RWPE2 (cell line): Measurements from ENCODE around the gene PBX2.

Source experiments
- ATAC-seq: fragments of 200-7000 bp; cut with Tn5 transposase; 3 replicates; pipeline ENCODE4 v1.9.1; 2021; ENCODE audit warnings: low read depth
- DNase-seq: peaks from one replicate; pipeline ENCODE4 v3.0.0-alpha.2; 2020; ENCODE audit warnings: low spot score
- H3K27ac ChIP-seq: fragments of 450-650 bp; 2 replicates; pipeline ENCODE4 v1.5.1; 2017; ENCODE audit warnings: mild to moderate bottlenecking; ENCODE audit not compliant: poor library complexity, severe bottlenecking
- H3K27me3 ChIP-seq: fragments of 250-450 bp; sonication (Bioruptor Pico); 2 replicates; pipeline ENCODE4 v1.5.1; 2021; ENCODE audit warnings: mild to moderate bottlenecking, moderate library complexity; ENCODE audit not compliant: insufficient read depth, poor library complexity, severe bottlenecking
- H3K36me3 ChIP-seq: fragments of 250-450 bp; sonication (Bioruptor Pico); 2 replicates; pipeline ENCODE4 v1.5.1; 2020; ENCODE audit warnings: low read depth, mild to moderate bottlenecking, moderate library complexity
- H3K4me1 ChIP-seq: fragments of 250-450 bp; sonication (Bioruptor Pico); 2 replicates; pipeline ENCODE4 v1.5.1; 2021; ENCODE audit warnings: mild to moderate bottlenecking, moderate library complexity; ENCODE audit not compliant: insufficient read depth, poor library complexity, severe bottlenecking
- H3K4me3 ChIP-seq: fragments of 250-450 bp; sonication (Bioruptor Pico); 2 replicates; pipeline ENCODE4 v1.5.1; 2021; ENCODE audit warnings: mild to moderate bottlenecking, moderate library complexity; ENCODE audit not compliant: severe bottlenecking
- H3K9me3 ChIP-seq: fragments of 250-450 bp; sonication (Bioruptor Pico); 2 replicates; pipeline ENCODE4 v1.5.1; 2021; ENCODE audit warnings: mild to moderate bottlenecking, moderate library complexity; ENCODE audit not compliant: severe bottlenecking
- TF ChIP-seq, protein P1 (sequence below): fragments of 450-650 bp; IDR thresholded peaks from one replicate; pipeline ENCODE4 v1.5.1; 2017; ENCODE audit warnings: mild to moderate bottlenecking, moderate library complexity; ENCODE audit not compliant: poor library complexity, severe bottlenecking

The PBX2 gene

DNA sequence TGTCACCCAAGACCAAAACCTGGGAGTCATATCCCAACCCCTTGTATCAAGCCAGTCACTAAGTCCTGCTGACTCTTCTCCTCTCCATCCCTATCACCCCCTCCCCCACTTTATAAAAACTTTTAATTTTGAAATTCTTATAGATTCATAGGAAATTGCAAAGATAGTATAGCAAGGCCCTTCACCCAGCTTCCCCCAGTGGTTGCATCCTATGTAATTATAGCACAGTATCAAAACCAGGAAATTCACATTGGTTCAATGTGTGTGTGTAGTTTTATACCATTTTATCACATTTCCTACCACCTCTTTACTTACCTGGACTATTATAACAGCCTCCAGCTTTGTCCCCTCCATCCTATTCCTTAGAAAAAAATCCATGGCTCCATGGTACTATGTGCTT, 31.9 kb downstream of the PBX2 start:
- ATAC-seq (no peak), DNase-seq (no peak)
- TF ChIP-seq, protein P1, sequence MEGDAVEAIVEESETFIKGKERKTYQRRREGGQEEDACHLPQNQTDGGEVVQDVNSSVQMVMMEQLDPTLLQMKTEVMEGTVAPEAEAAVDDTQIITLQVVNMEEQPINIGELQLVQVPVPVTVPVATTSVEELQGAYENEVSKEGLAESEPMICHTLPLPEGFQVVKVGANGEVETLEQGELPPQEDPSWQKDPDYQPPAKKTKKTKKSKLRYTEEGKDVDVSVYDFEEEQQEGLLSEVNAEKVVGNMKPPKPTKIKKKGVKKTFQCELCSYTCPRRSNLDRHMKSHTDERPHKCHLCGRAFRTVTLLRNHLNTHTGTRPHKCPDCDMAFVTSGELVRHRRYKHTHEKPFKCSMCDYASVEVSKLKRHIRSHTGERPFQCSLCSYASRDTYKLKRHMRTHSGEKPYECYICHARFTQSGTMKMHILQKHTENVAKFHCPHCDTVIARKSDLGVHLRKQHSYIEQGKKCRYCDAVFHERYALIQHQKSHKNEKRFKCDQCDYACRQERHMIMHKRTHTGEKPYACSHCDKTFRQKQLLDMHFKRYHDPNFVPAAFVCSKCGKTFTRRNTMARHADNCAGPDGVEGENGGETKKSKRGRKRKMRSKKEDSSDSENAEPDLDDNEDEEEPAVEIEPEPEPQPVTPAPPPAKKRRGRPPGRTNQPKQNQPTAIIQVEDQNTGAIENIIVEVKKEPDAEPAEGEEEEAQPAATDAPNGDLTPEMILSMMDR = no peak
- H3K4me3 ChIP-seq = no peak overlapping the region
- H3K36me3 ChIP-seq = peaks cover 46% of the 10 kb centered on the region
- H3K4me1 ChIP-seq = no peaks in the 10 kb centered on the region
- no peaks in the 10 kb centered on the region for H3K27me3 ChIP-seq
- H3K9me3 ChIP-seq = no peaks in the 10 kb centered on the region
- no peak overlapping the region for H3K27ac ChIP-seq

DNA sequence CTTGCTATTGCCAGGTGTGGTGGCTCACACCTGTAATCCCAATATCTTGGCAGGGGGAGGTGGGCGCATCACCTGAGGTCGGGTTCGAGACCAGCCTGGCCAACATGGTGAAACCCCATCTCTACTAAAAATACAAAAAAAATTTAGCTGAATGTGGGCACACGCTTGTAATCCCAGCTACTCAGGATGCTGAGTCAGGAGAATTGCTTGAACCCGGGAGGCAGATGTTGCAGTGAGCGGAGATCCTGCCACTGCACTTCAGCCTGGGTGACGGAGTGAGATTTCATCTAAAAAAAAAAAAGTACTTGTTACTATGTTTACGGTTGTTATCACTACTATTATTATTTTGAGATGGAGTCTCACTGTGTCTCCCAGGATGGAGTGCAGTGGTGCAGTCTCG, 33.1 kb downstream of the PBX2 start:
- Histone ChIP-seq H3K27me3 (no peaks in the 10 kb centered on the region), H3K4me1 (peaks cover 6% of the 10 kb centered on the region), H3K9me3 (no peaks in the 10 kb centered on the region), H3K27ac (no peak overlapping the region), H3K4me3 (no peak overlapping the region), H3K36me3 (peaks cover 46% of the 10 kb centered on the region)
- TF ChIP-seq, protein P1 = no peak
- DNase-seq (no peak), ATAC-seq (no peak)

DNA sequence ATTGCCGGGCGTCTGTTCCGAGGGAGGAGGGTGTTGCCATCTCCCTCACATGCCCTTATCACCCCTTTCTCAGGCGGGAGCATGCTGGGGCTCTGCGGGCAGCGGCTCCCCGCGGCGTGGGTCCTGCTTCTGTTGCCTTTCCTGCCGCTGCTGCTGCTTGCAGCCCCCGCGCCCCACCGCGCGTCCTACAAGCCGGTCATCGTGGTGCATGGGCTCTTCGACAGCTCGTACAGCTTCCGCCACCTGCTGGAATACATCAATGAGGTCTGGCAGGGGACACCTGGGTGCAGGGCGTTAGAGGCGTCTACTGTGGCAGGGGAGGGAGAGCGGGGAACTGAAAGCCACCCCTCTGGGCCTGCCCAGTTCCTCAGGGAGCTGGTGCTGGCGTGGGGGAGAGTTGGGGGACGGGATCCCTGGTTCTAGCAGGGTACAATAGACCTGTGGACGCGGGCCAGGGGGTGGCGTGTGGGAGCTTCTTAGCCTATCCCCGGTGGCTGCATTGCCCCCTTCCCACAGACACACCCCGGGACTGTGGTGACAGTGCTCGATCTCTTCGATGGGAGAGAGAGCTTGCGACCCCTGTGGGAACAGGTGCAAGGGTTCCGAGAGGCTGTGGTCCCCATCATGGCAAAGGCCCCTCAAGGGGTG, 35.4 kb downstream of the PBX2 start:
- no peaks in the 10 kb centered on the region for H3K9me3 ChIP-seq
- peak overlapping the region; percentile 89 for H3K27ac ChIP-seq
- DNase-seq (no peak), ATAC-seq (peak; percentile 58)
- no peaks in the 10 kb centered on the region for H3K27me3 ChIP-seq
- H3K4me3 ChIP-seq = peak overlapping the region; percentile 65
- H3K4me1 ChIP-seq = peaks cover 6% of the 10 kb centered on the region
- TF ChIP-seq, protein P1 = peak; percentile 72
- H3K36me3 ChIP-seq = peaks cover 39% of the 10 kb centered on the region

DNA sequence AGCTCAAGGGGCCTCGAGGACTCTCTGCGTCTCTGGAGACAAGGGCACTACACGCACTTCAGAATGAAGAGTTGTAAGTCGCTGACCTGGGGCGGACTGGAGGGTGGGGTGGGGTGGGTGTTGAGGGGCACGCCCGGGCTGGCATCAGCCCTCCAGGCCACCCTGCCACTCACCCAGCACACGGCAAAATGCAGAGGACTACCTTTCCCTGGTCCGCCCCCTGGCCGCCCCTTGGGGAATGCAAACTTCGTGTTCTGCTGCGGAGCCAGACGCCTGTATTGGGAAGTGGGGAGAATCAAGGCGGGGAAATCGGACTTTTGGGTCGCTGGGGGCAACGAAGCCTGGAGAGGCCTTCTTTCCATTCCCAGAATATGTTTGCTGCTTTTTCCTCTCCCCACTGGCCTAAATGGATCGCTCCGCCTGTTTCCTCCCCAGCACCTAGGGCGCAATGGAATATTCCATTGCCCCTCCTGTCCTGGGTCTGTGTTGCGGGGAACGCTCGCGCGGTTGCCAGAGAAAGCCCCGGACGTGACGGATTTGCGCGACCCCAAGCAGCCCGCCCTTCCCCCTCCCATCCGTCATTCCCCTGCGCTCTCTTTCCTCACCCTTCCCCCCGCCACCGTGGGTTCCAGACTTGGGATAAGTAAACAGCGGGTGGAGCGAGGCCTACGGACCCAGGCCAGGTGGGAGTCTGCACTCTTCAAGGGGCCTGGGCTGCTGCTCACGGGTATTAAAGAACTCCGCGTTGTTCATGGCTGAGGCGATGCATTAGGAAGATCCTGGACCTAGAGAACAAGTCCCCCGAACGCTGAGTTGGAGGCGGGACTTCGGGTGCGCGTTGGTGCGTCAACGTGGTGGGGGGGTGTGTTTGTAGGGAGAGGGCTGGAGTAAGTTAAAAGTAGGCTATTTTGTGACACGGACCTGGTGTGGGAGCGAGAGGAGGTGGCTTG, 36.2 kb downstream of the PBX2 start, which contains the start of gene PPT2:
Gene PPT2, plus strand, starts transcription at position 578 of the 950 bp plus-strand sequence. CDS start 454 bp downstream, outside the sequence.
- Histone ChIP-seq H3K27me3 (no peaks in the 10 kb centered on the region), H3K4me1 (peaks cover 6% of the 10 kb centered on the region), H3K36me3 (peaks cover 35% of the 10 kb centered on the region), H3K9me3 (no peaks in the 10 kb centered on the region), H3K4me3 (peak within 1 kb of the TSS; percentile 65), H3K27ac (peak within 1 kb of the TSS; percentile 89)
- ATAC-seq = peak; percentile 65
- TF ChIP-seq, protein P1 = no peak
- peak; percentile 92 for DNase-seq
